Raji (cell line): ENCODE measurements around the gene ZNF609.

ENCODE experiments used
- POLR2A ChIP-seq: IDR thresholded peaks from 2 replicates; pipeline ENCODE4 v1.6.1; 2011; ENCODE audit warnings: low read depth, low read length, control low read depth; ENCODE audit not compliant: insufficient read depth

ZNF609 gene, protein sequence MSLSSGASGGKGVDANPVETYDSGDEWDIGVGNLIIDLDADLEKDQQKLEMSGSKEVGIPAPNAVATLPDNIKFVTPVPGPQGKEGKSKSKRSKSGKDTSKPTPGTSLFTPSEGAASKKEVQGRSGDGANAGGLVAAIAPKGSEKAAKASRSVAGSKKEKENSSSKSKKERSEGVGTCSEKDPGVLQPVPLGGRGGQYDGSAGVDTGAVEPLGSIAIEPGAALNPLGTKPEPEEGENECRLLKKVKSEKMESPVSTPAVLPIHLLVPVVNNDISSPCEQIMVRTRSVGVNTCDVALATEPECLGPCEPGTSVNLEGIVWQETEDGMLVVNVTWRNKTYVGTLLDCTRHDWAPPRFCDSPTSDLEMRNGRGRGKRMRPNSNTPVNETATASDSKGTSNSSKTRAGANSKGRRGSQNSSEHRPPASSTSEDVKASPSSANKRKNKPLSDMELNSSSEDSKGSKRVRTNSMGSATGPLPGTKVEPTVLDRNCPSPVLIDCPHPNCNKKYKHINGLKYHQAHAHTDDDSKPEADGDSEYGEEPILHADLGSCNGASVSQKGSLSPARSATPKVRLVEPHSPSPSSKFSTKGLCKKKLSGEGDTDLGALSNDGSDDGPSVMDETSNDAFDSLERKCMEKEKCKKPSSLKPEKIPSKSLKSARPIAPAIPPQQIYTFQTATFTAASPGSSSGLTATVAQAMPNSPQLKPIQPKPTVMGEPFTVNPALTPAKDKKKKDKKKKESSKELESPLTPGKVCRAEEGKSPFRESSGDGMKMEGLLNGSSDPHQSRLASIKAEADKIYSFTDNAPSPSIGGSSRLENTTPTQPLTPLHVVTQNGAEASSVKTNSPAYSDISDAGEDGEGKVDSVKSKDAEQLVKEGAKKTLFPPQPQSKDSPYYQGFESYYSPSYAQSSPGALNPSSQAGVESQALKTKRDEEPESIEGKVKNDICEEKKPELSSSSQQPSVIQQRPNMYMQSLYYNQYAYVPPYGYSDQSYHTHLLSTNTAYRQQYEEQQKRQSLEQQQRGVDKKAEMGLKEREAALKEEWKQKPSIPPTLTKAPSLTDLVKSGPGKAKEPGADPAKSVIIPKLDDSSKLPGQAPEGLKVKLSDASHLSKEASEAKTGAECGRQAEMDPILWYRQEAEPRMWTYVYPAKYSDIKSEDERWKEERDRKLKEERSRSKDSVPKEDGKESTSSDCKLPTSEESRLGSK (N-terminal part only)

DNA sequence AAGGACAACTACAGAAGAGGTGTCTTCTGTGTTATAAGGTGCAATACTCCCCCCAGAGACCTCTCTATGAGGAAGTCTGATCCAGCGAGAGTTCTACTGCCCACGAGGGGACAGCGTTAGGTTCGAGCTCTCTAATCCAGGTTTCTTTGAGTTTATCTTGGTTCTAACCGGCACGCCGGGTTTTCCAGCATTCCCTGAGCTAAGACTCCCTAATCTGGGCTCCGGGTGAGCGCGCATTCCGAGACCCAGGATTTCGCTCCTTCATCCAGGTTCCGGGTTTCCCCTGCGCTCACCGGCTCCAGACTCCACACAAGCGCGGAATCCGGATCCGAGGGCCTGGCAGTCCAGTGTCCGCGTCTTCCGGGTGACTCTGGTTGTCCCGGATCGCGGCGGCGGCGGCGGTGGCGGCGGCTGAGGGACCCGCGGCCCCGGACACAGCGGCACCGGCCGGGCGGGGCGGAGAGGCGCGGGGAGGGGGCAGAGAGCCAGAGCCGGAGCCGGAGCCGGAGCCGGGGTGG, at the start of gene ZNF609:
Gene ZNF609, plus strand, starts transcription at position 373 of the 518 bp plus-strand sequence. CDS start 38,842 bp downstream, outside the sequence.
- TF ChIP-seq POLR2A, result no peak

DNA sequence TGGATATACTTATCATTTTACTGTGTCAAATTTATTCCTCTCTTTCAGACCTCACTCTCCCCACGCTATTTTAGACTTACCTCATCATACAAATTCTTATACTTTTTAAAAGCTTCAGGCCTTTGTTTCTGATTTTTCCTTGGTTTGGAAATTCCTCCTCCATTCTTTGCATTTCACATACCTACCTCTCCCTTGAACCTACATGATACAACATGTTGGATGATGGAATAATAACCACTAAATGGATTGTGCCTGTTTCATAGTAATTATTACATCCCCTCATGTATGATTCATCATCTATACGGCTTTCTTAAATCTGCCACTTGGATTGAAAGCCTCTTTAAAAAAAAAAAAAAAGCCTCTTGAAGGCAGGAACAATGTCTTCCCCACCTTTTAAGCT, 48.2 kb upstream of the ZNF609 start:
- no peak for TF ChIP-seq POLR2A

DNA sequence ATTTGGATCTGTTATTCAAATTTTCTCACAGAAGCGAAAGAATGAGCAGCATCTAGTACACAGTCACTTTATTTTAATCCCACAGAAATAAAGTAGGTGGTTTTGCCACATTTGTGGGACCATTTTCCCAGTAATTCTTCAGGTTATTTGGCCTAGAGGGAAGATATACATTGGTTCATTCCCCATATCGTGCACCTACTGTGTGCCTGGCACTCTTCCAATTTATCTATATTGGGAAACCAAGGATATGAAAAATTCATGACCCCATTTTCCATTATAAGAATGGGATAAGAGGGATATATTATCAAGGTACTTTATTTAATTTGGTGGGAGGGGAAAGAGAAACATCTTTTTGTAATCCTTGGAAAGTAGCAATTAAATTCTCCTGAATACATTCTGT, 37.7 kb upstream of the ZNF609 start:
- TF ChIP-seq POLR2A, result no peak

DNA sequence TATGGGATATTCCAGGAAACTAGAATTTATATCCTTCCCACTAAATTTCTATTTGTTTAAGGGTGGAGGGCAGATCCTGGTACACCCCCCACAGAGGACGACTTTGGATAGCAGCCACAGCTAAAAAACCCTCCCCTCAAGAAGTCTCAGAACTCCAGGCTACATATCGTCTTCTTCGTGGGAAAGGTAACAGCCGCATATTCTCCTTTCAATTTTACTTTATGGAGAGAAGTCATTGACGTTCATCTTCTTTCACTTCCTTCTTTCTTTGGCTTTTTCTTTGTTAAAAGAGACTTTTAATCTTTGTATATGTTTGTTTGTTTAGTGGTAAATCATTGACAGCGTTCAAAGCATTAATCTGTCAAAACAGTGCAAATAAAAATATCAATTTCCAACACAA, 36.4 kb upstream of the ZNF609 start:
- TF ChIP-seq POLR2A, result no peak

DNA sequence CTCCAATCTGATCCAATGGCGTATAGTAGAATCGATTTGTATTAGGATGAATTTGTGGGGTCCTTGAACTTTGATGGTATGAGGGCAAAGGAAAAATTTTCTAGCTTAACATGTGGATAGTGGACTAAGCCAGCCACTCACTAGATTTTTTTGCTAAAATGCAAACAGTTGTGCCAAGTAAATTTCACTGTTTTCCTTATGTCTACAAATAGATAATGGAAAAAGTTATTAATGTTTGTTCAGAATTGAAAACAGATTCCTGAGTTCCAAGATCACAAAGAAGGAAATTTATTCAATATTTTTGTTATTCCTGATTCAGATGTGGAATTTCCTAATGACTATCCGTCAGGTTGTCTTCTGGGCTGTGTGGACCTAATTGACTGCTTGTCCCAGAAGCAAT, 35.2 kb upstream of the ZNF609 start:
- TF ChIP-seq POLR2A, result no peak

DNA sequence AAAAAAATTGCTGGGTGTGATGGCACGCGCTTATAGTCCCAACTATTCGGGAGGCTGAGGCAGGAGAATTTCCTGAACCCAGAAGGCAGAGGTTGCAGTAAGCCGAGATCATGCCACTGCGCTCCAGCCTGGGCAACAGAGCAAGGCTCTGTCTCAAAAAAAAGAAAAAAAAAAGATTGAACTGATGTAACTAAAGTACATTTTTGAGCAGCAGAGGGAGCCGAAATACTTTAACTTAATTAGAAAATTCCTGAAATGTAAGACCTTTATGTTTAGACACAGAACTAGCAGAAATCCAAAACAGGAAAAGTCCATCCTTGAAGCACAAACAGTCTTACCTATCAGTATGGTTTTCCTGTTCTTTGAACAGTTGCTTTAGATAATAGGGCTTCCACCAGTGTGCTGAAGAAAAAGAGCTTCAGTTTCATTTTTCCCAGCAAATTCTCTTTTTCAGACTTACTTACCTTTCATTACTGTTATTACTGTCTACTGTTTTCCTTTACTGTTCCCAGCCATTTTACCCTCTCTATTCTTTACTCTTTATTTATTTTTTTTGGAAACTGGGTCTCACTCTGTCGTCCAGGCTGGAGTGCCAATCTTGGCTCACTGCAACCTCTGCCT, 33.4 kb upstream of the ZNF609 start:
- TF ChIP-seq POLR2A, result no peak

DNA sequence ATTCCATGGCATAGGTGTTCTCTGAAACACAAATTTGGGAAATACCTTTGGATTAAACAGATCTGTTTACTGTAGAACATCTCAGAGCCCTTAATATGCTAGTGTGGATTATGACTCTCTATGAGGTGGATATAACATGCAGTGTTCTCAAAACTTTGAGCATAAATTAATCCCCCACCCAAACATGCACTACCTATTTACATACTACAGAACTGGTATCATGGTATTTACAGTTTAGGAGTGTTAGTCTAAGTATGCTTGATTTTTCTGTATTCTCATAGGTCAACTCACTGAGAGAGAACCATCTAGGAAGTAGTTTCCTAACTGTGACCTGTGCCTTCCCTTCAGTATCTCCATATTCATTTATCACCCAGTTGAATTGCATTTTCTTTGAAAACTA, 30.9 kb upstream of the ZNF609 start:
- no peak for TF ChIP-seq POLR2A

DNA sequence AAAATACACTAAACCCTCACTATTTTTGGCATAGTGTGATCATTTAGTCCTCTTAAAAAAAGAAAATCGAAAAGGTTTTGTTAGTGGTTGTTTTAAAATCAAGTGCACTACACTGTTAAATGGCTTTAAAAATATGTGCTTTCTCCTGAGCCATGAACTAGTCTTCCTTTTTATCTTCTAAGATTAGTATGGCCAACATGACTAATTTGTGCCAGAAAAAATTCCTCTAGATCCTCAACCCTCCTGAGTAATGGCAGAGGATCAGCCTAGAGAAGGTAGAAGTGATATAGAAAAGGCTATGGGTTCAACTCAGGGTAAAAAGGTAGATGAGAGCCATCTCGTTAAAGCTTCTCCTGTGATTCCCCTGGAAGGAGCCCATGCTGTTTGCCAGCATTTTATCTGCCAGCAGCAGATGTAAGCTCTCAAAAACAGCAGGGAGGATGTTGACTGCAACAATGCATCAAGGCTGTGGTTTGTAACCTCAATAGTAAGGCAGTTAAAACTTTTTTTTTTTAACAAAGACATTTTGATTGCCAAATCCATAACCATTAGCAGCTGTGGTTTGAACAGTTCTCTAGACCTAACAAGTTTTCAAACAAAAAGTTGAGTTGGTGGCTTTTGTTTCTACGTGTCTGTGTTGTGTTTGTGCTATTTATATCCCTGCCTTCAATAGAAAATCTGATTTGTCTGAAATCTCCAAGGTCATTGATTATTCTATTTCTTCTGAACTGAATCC, 30.2 kb upstream of the ZNF609 start:
- no peak for TF ChIP-seq POLR2A

DNA sequence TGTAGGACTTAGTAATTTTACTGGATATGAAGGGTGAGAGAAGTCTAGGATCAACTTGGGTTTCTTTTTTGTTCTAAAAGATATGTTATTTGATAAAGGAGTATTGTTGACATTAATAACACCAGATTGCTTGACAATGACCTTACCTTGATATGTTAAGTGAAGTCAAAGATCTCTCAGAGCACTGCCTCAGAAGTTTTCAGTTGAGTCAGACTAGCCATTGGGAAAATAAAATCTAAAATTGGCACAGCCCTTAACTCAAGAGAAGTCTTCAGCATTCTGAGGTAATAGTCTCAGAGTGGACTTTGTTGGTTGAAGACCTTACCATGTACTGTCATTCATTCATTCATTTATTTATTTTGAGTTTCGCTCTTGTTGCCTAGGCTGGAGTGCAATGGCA, 22.4 kb upstream of the ZNF609 start:
- no peak for TF ChIP-seq POLR2A

DNA sequence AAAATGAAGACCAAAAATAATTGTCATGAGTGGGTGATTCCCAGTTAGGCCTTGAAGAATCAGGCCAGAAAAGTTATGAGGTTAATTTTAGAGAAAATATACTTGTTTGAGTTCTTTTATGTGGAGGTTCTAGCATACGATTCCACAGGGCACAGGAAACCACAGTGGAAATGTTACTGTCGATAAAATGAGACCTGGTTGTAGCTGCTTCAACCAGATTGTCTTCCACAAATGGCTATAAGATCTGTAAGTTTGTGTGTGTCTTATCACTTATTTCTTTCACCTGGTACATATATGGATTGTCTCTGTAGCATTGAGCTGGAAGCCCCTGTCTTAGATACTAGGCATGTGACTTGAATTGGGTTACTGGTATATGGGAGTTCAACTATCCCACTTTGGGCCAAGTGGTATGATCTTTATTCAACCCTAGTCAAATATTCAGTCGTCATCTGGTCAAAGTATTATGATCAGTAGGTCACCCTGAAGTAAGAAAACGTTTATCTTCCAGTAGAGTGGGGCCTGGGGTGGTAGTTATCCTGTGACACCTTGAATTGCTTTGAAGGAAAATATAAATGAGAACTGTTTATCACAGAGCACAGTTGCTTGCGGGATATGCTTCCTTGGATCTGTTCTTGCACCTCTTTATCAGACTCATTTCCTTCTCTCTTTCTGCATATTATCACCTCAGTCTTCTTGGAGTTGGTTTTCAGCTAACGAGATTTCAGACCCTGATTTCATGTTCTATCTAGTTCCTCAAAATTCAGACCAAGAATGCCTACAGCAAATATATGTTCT, 21.5 kb upstream of the ZNF609 start:
- TF ChIP-seq POLR2A, result no peak

DNA sequence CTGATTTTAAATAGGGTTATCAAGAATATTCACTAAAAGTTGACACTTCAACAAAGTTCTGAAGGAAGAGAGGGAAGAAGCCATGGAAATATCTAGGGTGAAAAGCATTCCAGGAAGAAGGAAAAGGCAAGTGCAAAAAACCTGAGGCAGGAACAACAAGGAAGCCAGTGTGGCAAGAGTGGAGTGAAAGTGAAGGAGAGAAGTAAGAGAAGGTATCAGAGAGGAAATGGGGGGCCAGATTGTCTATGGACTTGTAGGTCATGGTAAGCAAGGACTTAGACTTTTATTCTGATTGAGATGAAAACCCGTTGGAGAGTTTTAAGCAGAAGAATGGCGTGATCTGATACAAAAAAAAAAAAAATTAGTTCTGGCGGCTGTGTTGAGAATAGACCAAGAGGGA, 18.5 kb upstream of the ZNF609 start:
- TF ChIP-seq POLR2A, result no peak

DNA sequence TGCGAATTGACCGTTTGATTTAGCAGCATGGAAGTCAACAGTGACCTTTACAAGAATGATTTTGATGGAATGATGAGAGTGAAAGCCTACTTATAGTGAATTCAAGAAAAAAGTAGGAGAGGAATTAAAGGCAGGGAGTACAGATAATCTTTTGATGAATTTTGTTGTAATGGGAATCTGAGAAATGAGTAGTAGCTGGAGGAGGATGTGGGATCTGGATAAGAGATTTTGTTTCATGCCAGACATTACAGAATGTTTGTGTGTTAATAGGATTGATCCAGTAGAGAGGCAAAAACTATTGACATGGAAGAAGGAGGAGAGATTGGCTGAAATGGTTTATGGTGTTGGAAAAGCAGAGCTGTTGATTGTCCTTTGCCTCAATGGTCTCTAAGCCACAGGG, 17.4 kb upstream of the ZNF609 start:
- no peak for TF ChIP-seq POLR2A
